ENCODE measurements around the gene UGT1A7. TPM values are rescaled to one million over a fixed set of nuclear protein-coding genes. Genes with fewer than 3 reads are reported as not detected.

UGT1A7 gene
- total RNA-seq, 1 experiment from 2014 or later, result not detected

GRCh38 chr2:233680361-233681045, 1.2 kb upstream of the UGT1A7 start:
- H3K36me3 Mint-ChIP-seq (ENCODE audit: insufficient read depth, unreplicated experiment), result no peaks in the 10 kb centered on the region
- H3K27ac Mint-ChIP-seq (ENCODE audit: low read depth, unreplicated experiment), result no peak overlapping the region
- peak; percentile 9 for DNase-seq (ENCODE audit: unreplicated experiment)
- H3K27me3 Mint-ChIP-seq (ENCODE audit: insufficient read depth, unreplicated experiment), result no peaks in the 10 kb centered on the region
- POLR2A ChIA-PET, result interaction anchor here (0.7 to 3.8 kb wide), 4 partner anchors 11 to 260 kb away, joined by 3 to 67 read pairs (median 13); partner anchors contain the start of genes UGT1A6 and USP40
- CTCF ChIA-PET, result interaction anchor here (1.0 to 1.1 kb wide), 2 partner anchors 25 to 116 kb away, joined by 3 to 4 read pairs; no protein-coding TSS in a partner anchor
- H3K4me3 Mint-ChIP-seq (ENCODE audit: unreplicated experiment), result no peak overlapping the region
- no TSS peak for BruUV-seq (replicated peaks)
- intact Hi-C loops (cut with micrococcal nuclease), result no loop called here
- no peak for TF ChIP-seq CTCF (IDR thresholded peaks at IDR 0.05; ENCODE audit: unreplicated experiment)
- H3K9me3 Mint-ChIP-seq (ENCODE audit: unreplicated experiment), result no peaks in the 10 kb centered on the region
- no peaks in the 10 kb centered on the region for H3K4me1 Mint-ChIP-seq (ENCODE audit: insufficient read depth, unreplicated experiment)

- H3K4me1 Mint-ChIP-seq (ENCODE audit: insufficient read depth, unreplicated experiment), result peaks cover 8% of the 10 kb centered on the region
- TF ChIP-seq CTCF (IDR thresholded peaks at IDR 0.05; ENCODE audit: unreplicated experiment), result no peak
- no TSS peak for BruUV-seq (replicated peaks)
- H3K4me3 Mint-ChIP-seq (ENCODE audit: unreplicated experiment), result no peak overlapping the region
- ChIA-PET CTCF (no interaction called here), POLR2A (interaction anchor here (0.6 kb wide), 1 partner anchor 118 kb away, joined by 3 read pairs; the partner anchor contains the start of gene USP40)
- H3K9me3 Mint-ChIP-seq (ENCODE audit: unreplicated experiment), result no peaks in the 10 kb centered on the region
- no peak for DNase-seq (ENCODE audit: unreplicated experiment)
- intact Hi-C loops (cut with micrococcal nuclease), result no loop called here
- no peaks in the 10 kb centered on the region for H3K36me3 Mint-ChIP-seq (ENCODE audit: insufficient read depth, unreplicated experiment)
- H3K27ac Mint-ChIP-seq (ENCODE audit: low read depth, unreplicated experiment), result no peak overlapping the region
- H3K27me3 Mint-ChIP-seq (ENCODE audit: insufficient read depth, unreplicated experiment), result no peaks in the 10 kb centered on the region
These were observed 2.9 kb downstream of the UGT1A7 start for GRCh38 chr2:233684640-233685039.

GRCh38 chr2:233686928-233687327, 5.2 kb downstream of the UGT1A7 start:
- DNase-seq (ENCODE audit: unreplicated experiment), result no peak
- POLR2A ChIA-PET, result no interaction called here
- CTCF ChIA-PET, result interaction anchor here (0.6 kb wide), 1 partner anchor 120 kb away, joined by 3 read pairs; no protein-coding TSS in a partner anchor
- Mint-ChIP-seq H3K27ac (ENCODE audit: low read depth, unreplicated experiment) (no peak overlapping the region), H3K9me3 (ENCODE audit: unreplicated experiment) (no peaks in the 10 kb centered on the region), H3K27me3 (ENCODE audit: insufficient read depth, unreplicated experiment) (no peaks in the 10 kb centered on the region), H3K4me3 (ENCODE audit: unreplicated experiment) (no peak overlapping the region), H3K4me1 (ENCODE audit: insufficient read depth, unreplicated experiment) (peaks cover 27% of the 10 kb centered on the region), H3K36me3 (ENCODE audit: insufficient read depth, unreplicated experiment) (no peaks in the 10 kb centered on the region)
- no peak for TF ChIP-seq CTCF (IDR thresholded peaks at IDR 0.05; ENCODE audit: unreplicated experiment)
- intact Hi-C loops (cut with micrococcal nuclease), result no loop called here
- BruUV-seq (replicated peaks), result no TSS peak

GRCh38 chr2:233688341-233688740, 6.6 kb downstream of the UGT1A7 start:
- intact Hi-C loops (cut with micrococcal nuclease), result no loop called here
- no peak for TF ChIP-seq CTCF (IDR thresholded peaks at IDR 0.05; ENCODE audit: unreplicated experiment)
- Mint-ChIP-seq H3K9me3 (ENCODE audit: unreplicated experiment) (no peaks in the 10 kb centered on the region), H3K4me3 (ENCODE audit: unreplicated experiment) (no peak overlapping the region), H3K27ac (ENCODE audit: low read depth, unreplicated experiment) (no peak overlapping the region), H3K4me1 (ENCODE audit: insufficient read depth, unreplicated experiment) (peaks cover 30% of the 10 kb centered on the region), H3K27me3 (ENCODE audit: insufficient read depth, unreplicated experiment) (no peaks in the 10 kb centered on the region), H3K36me3 (ENCODE audit: insufficient read depth, unreplicated experiment) (no peaks in the 10 kb centered on the region)
- DNase-seq (ENCODE audit: unreplicated experiment), result no peak
- BruUV-seq (replicated peaks), result no TSS peak
- POLR2A ChIA-PET, result interaction anchor here (0.8 to 4.3 kb wide), 2 partner anchors 18 to 123 kb away, joined by 3 to 59 read pairs; partner anchors contain the start of gene USP40
- CTCF ChIA-PET, result no interaction called here
